H54 (cell line): ENCODE data around the gene C19orf12.

Experiments
- DNase-seq: peaks from one replicate; pipeline ENCODE4 v3.0.0; 2011; ENCODE audit warnings: low spot score, mixed read lengths; ENCODE audit not compliant: insufficient read length
- FAIRE-seq: peaks from 3 replicates; lab custom pipeline; 2011; peaks lifted over from hg19 to GRCh38; lab: Jason Lieb, UNC
- POLR2A ChIP-seq: IDR thresholded peaks from 2 replicates; pipeline ENCODE4 v1.6.1; 2011; ENCODE audit warnings: low read depth, mild to moderate bottlenecking, low read length

C19orf12 gene

GRCh38 chr19:29680937-29681336, 34.1 kb downstream of the C19orf12 start:
- no peak for DNase-seq
- no peak for FAIRE-seq
- TF ChIP-seq POLR2A: no peak

GRCh38 chr19:29680447-29680846, 34.6 kb downstream of the C19orf12 start:
- DNase-seq: no peak
- FAIRE-seq: no peak
- TF ChIP-seq POLR2A: no peak

GRCh38 chr19:29679598-29680210, 35.4 kb downstream of the C19orf12 start:
- DNase-seq (no peak), FAIRE-seq (no peak)
- TF ChIP-seq POLR2A: no peak

- no peak for TF ChIP-seq POLR2A
- FAIRE-seq: no peak
- no peak for DNase-seq
Observed at GRCh38 chr19:29678484-29679106, 36.5 kb downstream of the C19orf12 start.

GRCh38 chr19:29677001-29677817, 37.9 kb downstream of the C19orf12 start:
- TF ChIP-seq POLR2A: no peak
- no peak for FAIRE-seq
- no peak for DNase-seq

- FAIRE-seq: no peak
- no peak for TF ChIP-seq POLR2A
- no peak for DNase-seq
Observed at GRCh38 chr19:29676586-29676985, 38.5 kb downstream of the C19orf12 start.

- TF ChIP-seq POLR2A: no peak
- FAIRE-seq: no peak
- no peak for DNase-seq
Observed at GRCh38 chr19:29675650-29676186, 39.3 kb downstream of the C19orf12 start.

GRCh38 chr19:29675120-29675649, 39.9 kb downstream of the C19orf12 start:
- DNase-seq (no peak), FAIRE-seq (no peak)
- TF ChIP-seq POLR2A: no peak

- FAIRE-seq (no peak), DNase-seq (no peak)
- no peak for TF ChIP-seq POLR2A
Observed at GRCh38 chr19:29674374-29675119, 40.5 kb downstream of the C19orf12 start.

GRCh38 chr19:29673451-29674371, 41.4 kb downstream of the C19orf12 start:
- DNase-seq (no peak), FAIRE-seq (no peak)
- no peak for TF ChIP-seq POLR2A

- FAIRE-seq (no peak), DNase-seq (no peak)
- no peak for TF ChIP-seq POLR2A
Observed at GRCh38 chr19:29672933-29673336, 42.1 kb downstream of the C19orf12 start.

- no peak for TF ChIP-seq POLR2A
- DNase-seq (no peak), FAIRE-seq (no peak)
Observed at GRCh38 chr19:29672319-29672932, 42.6 kb downstream of the C19orf12 start.
